ENCODE measurements around the gene FAM209A. TPM values are rescaled to one million over a fixed set of nuclear protein-coding genes. Genes with fewer than 3 reads are reported as not detected.

FAM209A gene
- total RNA-seq, 1 experiment from 2014 or later = 0.34 TPM

GRCh38 chr20:56487216-56487615 is 37.3 kb upstream of the FAM209A start:
- H3K79me2 ChIP-seq (ENCODE audit: insufficient read depth, low read length) = peaks cover 22% of the 10 kb centered on the region; the same call in 1 of the 2 replicates
- no peak for DNase-seq (ENCODE audit: low read depth, low spot score)
- no peak overlapping the region for H3K4me3 ChIP-seq (replicated peaks in 1 of 2; ENCODE audit: low read depth in 1 of 2, low read length in 2 of 2)
- H4K20me1 ChIP-seq (ENCODE audit: insufficient read depth) = no peaks in the 10 kb centered on the region
- ChIA-PET CTCF (no interaction called here), POLR2A (no interaction called here), RAD21 (ENCODE audit: low non-redundant PET in 1 of 2, low total read pairs in 2 of 2, uncharacterized antibody in 2 of 2, unreplicated experiment in 2 of 2) (no interaction called here)
- TF ChIP-seq SRF (IDR thresholded peaks at IDR 0.05; ENCODE audit: low read depth) = no peak
- no peak for TF ChIP-seq ZBTB33 (IDR thresholded peaks at IDR 0.05; ENCODE audit: extremely low read depth, insufficient replicate concordance, low read length)
- no peak for TF ChIP-seq CTCF (IDR thresholded peaks at IDR 0.05 in 2 of 3, conservative IDR thresholded peaks at IDR 0.05 in 1 of 3; ENCODE audit: borderline replicate concordance in 1 of 3, insufficient read depth in 1 of 3, low read depth in 2 of 3, low read length in 2 of 3)
- no peak for TF ChIP-seq EZH2phosphoT487 (IDR thresholded peaks at IDR 0.05; ENCODE audit: borderline replicate concordance)
- H3K9me3 ChIP-seq (ENCODE audit: control insufficient read depth in 1 of 2, insufficient read depth in 1 of 2, low read depth in 1 of 2, low read length in 2 of 2) = no peaks in the 10 kb centered on the region
- H3K4me1 ChIP-seq (ENCODE audit: control insufficient read depth in 1 of 2, insufficient read depth in 2 of 2, low read length in 2 of 2) = no peaks in the 10 kb centered on the region
- no peak overlapping the region for H2AFZ ChIP-seq (ENCODE audit: low read depth, low read length, poor library complexity, severe bottlenecking)
- H3K27ac ChIP-seq (ENCODE audit: low read depth, low read length) = no peak overlapping the region
- H3K27me3 ChIP-seq (ENCODE audit: insufficient read depth, low read length) = no peaks in the 10 kb centered on the region
- H3K9me2 ChIP-seq (ENCODE audit: insufficient read depth) = no peaks in the 10 kb centered on the region
- ATAC-seq = no peak
- no peak overlapping the region for H3K4me2 ChIP-seq (ENCODE audit: low read length)
- intact Hi-C loops (cut with micrococcal nuclease) = no loop called here
- H3K36me3 ChIP-seq (ENCODE audit: control insufficient read depth in 1 of 2, insufficient read depth in 2 of 2, low read length in 2 of 2) = peaks cover 13 to 28% of the 10 kb centered on the region in 2 experiments; a peak in 3 of 4 replicates
- BruUV-seq (replicated peaks) = no TSS peak
- no peak overlapping the region for H3K9ac ChIP-seq (ENCODE audit: low read length)

GRCh38 chr20:56488566-56488965 is 36.0 kb upstream of the FAM209A start:
- Histone ChIP-seq H3K4me2 (ENCODE audit: low read length) (no peak overlapping the region), H3K27ac (ENCODE audit: low read depth, low read length) (no peak overlapping the region), H3K9ac (ENCODE audit: low read length) (no peak overlapping the region), H3K4me3 (replicated peaks in 1 of 2; ENCODE audit: low read depth in 1 of 2, low read length in 2 of 2) (no peak overlapping the region), H3K4me1 (ENCODE audit: control insufficient read depth in 1 of 2, insufficient read depth in 2 of 2, low read length in 2 of 2) (no peaks in the 10 kb centered on the region), H3K79me2 (ENCODE audit: insufficient read depth, low read length) (peaks cover 22% of the 10 kb centered on the region; the same call in 1 of the 2 replicates), H3K9me2 (ENCODE audit: insufficient read depth) (no peaks in the 10 kb centered on the region), H3K27me3 (ENCODE audit: insufficient read depth, low read length) (no peaks in the 10 kb centered on the region), H3K36me3 (ENCODE audit: control insufficient read depth in 1 of 2, insufficient read depth in 2 of 2, low read length in 2 of 2) (peaks cover 13 to 26% of the 10 kb centered on the region in 2 experiments; a peak in 3 of 4 replicates), H3K9me3 (ENCODE audit: control insufficient read depth in 1 of 2, insufficient read depth in 1 of 2, low read depth in 1 of 2, low read length in 2 of 2) (no peaks in the 10 kb centered on the region), H4K20me1 (ENCODE audit: insufficient read depth) (no peaks in the 10 kb centered on the region), H2AFZ (ENCODE audit: low read depth, low read length, poor library complexity, severe bottlenecking) (no peak overlapping the region)
- ChIA-PET POLR2A (no interaction called here), RAD21 (ENCODE audit: low non-redundant PET in 1 of 2, low total read pairs in 2 of 2, uncharacterized antibody in 2 of 2, unreplicated experiment in 2 of 2) (no interaction called here), CTCF (no interaction called here)
- ATAC-seq = no peak
- TF ChIP-seq ATF3 (IDR thresholded peaks at IDR 0.05) = no peak
- TF ChIP-seq SRF (IDR thresholded peaks at IDR 0.05; ENCODE audit: low read depth) = no peak
- no peak for TF ChIP-seq CBX3 (IDR thresholded peaks at IDR 0.05; ENCODE audit: low read depth)
- no peak for TF ChIP-seq EGR1 (IDR thresholded peaks at IDR 0.05; ENCODE audit: low read depth)
- TF ChIP-seq CTCF (IDR thresholded peaks at IDR 0.05 in 2 of 3, conservative IDR thresholded peaks at IDR 0.05 in 1 of 3; ENCODE audit: borderline replicate concordance in 1 of 3, insufficient read depth in 1 of 3, low read depth in 2 of 3, low read length in 2 of 3) = no peak
- TF ChIP-seq JUND (IDR thresholded peaks at IDR 0.05) = no peak
- no peak for TF ChIP-seq YY1 (IDR thresholded peaks at IDR 0.05; ENCODE audit: extremely low read depth, insufficient replicate concordance, low read depth, low read length)
- no peak for TF ChIP-seq RAD21 (IDR thresholded peaks at IDR 0.05; ENCODE audit: low read depth)
- BruUV-seq (replicated peaks) = no TSS peak
- intact Hi-C loops (cut with micrococcal nuclease) = no loop called here
- DNase-seq (ENCODE audit: low read depth, low spot score) = no peak
